C4-2B (cell line): ENCODE measurements around the gene RFTN2.

Experiments
- CTCF ChIP-seq: fragments of 450-650 bp; conservative IDR thresholded peaks from 2 replicates; pipeline ENCODE4 v1.5.1; 2017; ENCODE audit warnings: mild to moderate bottlenecking
- ZFX ChIP-seq: fragments of 450-650 bp; IDR thresholded peaks from 2 replicates; pipeline ENCODE4 v1.6.1; 2017

- TF ChIP-seq CTCF, result no peak
- TF ChIP-seq ZFX, result no peak
Observed at GRCh38 chr2:197604117-197604860, 71.1 kb downstream of the RFTN2 start.
